GM13976 (cell line): ENCODE results near the gene INHBC.

Experiments
- DNase-seq: peaks from one replicate; pipeline ENCODE4 v3.0.0; 2012; ENCODE audit warnings: low spot score
- CTCF ChIP-seq: IDR thresholded peaks from 2 replicates; pipeline ENCODE4 v1.5.1; 2012; ENCODE audit warnings: borderline replicate concordance, mild to moderate bottlenecking; ENCODE audit not compliant: insufficient read depth; ENCODE audit errors: extremely low read depth, missing control alignments, control extremely low read depth
- in situ Hi-C: fragments of 300-500 bp; cut with MboI; formaldehyde crosslinking; loops from one replicate; pipeline ENCODE4 v1.12.0; 2022; ENCODE audit warnings: low sequenced_read_pairs, mixed read lengths, inconsistent platforms; ENCODE audit not compliant: unreplicated experiment

Gene INHBC

GRCh38 chr12:57469296-57470164 is 34.9 kb downstream of the INHBC start:
- in situ Hi-C loops, result no loop called here

GRCh38 chr12:57470286-57470969 is 35.8 kb downstream of the INHBC start:
- DNase-seq, result no peak
- no peak for TF ChIP-seq CTCF
- in situ Hi-C loops, result no loop called here

More at GRCh38 chr12:57469296-57470164, 34.9 kb downstream of the INHBC start:
- TF ChIP-seq CTCF, result no peak
- DNase-seq, result no peak

- in situ Hi-C loops, result no loop called here
- no peak for DNase-seq
- no peak for TF ChIP-seq CTCF
Measured at GRCh38 chr12:57470970-57471656, 36.5 kb downstream of the INHBC start.

GRCh38 chr12:57471661-57472060 is 37.1 kb downstream of the INHBC start:
- in situ Hi-C loops, result no loop called here
- no peak for TF ChIP-seq CTCF
- no peak for DNase-seq

GRCh38 chr12:57472391-57472790 is 37.8 kb downstream of the INHBC start:
- TF ChIP-seq CTCF, result no peak
- no peak for DNase-seq
- in situ Hi-C loops, result no loop called here

- no peak for DNase-seq
- in situ Hi-C loops, result no loop called here
- no peak for TF ChIP-seq CTCF
Measured at GRCh38 chr12:57473392-57473791, 38.8 kb downstream of the INHBC start.
